GM18505 (cell line): ENCODE results near the gene IL4.
A peak's percentile ranks its signal among the peaks of the same experiment; 100 is the strongest.

ENCODE experiments used
- ATAC-seq: cut with Tn5 transposase; IDR thresholded peaks from one replicate; pipeline ENCODE4 v1.9.1; 2021; ENCODE audit not compliant: unreplicated experiment
- POLR2A ChIP-seq: IDR thresholded peaks from 4 replicates; pipeline ENCODE4 v1.6.1; 2011; ENCODE audit warnings: borderline replicate concordance; ENCODE audit not compliant: insufficient read depth, insufficient read length; ENCODE audit errors: extremely low read depth

IL4 gene

GRCh38 chr5:132663771-132664695, 9.8 kb upstream of the IL4 start:
- peak; percentile 28 for ATAC-seq
- peak; percentile 27 for TF ChIP-seq POLR2A

GRCh38 chr5:132664696-132665209, 9.0 kb upstream of the IL4 start:
- ATAC-seq: no peak
- no peak for TF ChIP-seq POLR2A

GRCh38 chr5:132665574-132666080, 8.2 kb upstream of the IL4 start:
- ATAC-seq: no peak
- no peak for TF ChIP-seq POLR2A

- no peak for ATAC-seq
- no peak for TF ChIP-seq POLR2A
These were observed 7.3 kb upstream of the IL4 start for GRCh38 chr5:132666310-132667123.

GRCh38 chr5:132667309-132667708, 6.5 kb upstream of the IL4 start:
- TF ChIP-seq POLR2A: no peak
- no peak for ATAC-seq

- no peak for ATAC-seq
- TF ChIP-seq POLR2A: no peak
These were observed 5.8 kb upstream of the IL4 start for GRCh38 chr5:132667761-132668705.

GRCh38 chr5:132668706-132669454, 4.9 kb upstream of the IL4 start:
- no peak for ATAC-seq
- no peak for TF ChIP-seq POLR2A

- no peak for ATAC-seq
- no peak for TF ChIP-seq POLR2A
These were observed 4.4 kb upstream of the IL4 start for GRCh38 chr5:132669455-132669820.

GRCh38 chr5:132669966-132670882, 3.6 kb upstream of the IL4 start:
- no peak for ATAC-seq
- no peak for TF ChIP-seq POLR2A

- ATAC-seq: no peak
These were observed 2.8 kb upstream of the IL4 start for GRCh38 chr5:132671000-132671399.

GRCh38 chr5:132673488-132673887, 301 bp upstream of the IL4 start:
- ATAC-seq: no peak
- TF ChIP-seq POLR2A: no peak

More at GRCh38 chr5:132671000-132671399, 2.8 kb upstream of the IL4 start:
- no peak for TF ChIP-seq POLR2A
